Measurements from ENCODE around the gene DCAF8. TPM values are rescaled to one million over a fixed set of nuclear protein-coding genes. Genes with fewer than 3 reads are reported as not detected.

Gene DCAF8
- polyA plus RNA-seq, 3 donors: 35.5 to 205 (median 44.6) TPM

DNA sequence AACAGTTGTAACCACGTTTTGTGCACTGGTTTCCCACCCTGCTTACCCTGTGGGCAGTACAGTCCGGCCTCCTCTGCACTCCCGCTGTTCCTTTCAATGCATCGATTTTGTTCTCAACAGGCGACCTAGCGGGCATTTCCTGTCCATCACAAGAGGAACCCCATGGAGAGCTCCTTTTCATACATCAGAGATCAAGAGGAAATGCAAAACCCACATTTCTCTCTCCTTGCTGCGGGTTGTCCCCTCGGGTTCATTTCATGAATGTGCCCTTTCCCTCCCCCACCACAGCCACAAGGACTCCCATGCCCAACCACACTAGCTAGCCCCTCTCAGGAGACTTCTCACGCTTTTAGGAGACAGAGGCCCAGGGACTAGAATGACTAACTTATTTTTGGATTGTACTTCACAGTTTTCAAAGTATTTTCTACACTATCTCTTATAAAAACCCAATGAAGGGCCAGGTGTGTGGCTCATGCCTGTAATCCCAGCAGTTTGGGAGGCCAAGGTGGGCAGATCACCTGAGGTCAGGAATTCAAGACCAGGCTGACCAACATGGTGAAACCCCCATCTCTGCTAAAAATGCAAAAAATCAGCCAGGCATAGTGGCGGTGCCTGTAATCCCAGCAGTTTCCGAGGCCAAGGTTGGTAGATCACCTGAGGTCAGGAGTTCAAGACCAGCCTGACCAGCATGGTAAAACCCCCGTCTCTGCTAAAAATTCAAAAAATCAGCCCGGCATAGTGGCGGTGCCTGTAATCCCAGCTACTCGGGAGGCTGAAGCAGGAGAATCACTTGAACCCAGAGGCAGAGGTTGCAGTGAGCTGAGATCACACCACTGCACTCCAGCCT is 92.6 kb downstream of the DCAF8 start:
- no peaks in the 10 kb centered on the region for H3K9me3 ChIP-seq (replicated peaks in 1 of 2; ENCODE audit: control insufficient read depth in 1 of 2, insufficient read depth in 1 of 2, low read length in 2 of 2)
- peaks cover 41% of the 10 kb centered on the region for H3K4me1 Mint-ChIP-seq
- TF ChIP-seq, protein P1, sequence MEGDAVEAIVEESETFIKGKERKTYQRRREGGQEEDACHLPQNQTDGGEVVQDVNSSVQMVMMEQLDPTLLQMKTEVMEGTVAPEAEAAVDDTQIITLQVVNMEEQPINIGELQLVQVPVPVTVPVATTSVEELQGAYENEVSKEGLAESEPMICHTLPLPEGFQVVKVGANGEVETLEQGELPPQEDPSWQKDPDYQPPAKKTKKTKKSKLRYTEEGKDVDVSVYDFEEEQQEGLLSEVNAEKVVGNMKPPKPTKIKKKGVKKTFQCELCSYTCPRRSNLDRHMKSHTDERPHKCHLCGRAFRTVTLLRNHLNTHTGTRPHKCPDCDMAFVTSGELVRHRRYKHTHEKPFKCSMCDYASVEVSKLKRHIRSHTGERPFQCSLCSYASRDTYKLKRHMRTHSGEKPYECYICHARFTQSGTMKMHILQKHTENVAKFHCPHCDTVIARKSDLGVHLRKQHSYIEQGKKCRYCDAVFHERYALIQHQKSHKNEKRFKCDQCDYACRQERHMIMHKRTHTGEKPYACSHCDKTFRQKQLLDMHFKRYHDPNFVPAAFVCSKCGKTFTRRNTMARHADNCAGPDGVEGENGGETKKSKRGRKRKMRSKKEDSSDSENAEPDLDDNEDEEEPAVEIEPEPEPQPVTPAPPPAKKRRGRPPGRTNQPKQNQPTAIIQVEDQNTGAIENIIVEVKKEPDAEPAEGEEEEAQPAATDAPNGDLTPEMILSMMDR (IDR thresholded peaks at IDR 0.05): no peak
- H3K79me2 ChIP-seq (ENCODE audit: insufficient read depth, low read length): no peaks in the 10 kb centered on the region
- H3K27ac ChIP-seq (ENCODE audit: low read depth in 1 of 2, low read length in 2 of 2): peak overlapping the region in 1 of 2 donors; percentile 57
- H3K4me2 ChIP-seq (replicated peaks; ENCODE audit: extremely low read depth, low read length, poor library complexity, severe bottlenecking): peak overlapping the region; percentile 79
- H3K9ac ChIP-seq (ENCODE audit: insufficient read depth, low read length, poor library complexity, severe bottlenecking): peak overlapping the region; percentile 24
- no peaks in the 10 kb centered on the region for H4K20me1 ChIP-seq (ENCODE audit: insufficient read depth, low read length)
- peak in 2 of 3 donors; percentile 25 to 37 for DNase-seq
- H3K36me3 ChIP-seq (replicated peaks in 1 of 2; ENCODE audit: control insufficient read depth in 1 of 2, insufficient read depth in 2 of 2, low read length in 2 of 2): peaks cover 0 to 4% of the 10 kb centered on the region in 2 donors
- WGBS (ENCODE audit: insufficient coverage): 40% methylated on average over 14 of the region's 15 CpGs
- H3K4me1 ChIP-seq (ENCODE audit: control insufficient read depth in 1 of 2, insufficient read depth in 2 of 2, low read length in 2 of 2): peaks cover 53 to 55% of the 10 kb centered on the region in 2 donors
- H3K27ac Mint-ChIP-seq: peak overlapping the region in 3 of 7 donors; percentile 45 to 60 (median 51)
- peak overlapping the region in 2 of 3 experiments; percentile 33 to 64 for H3K4me3 ChIP-seq (replicated peaks in 1 of 3; ENCODE audit: low read depth in 2 of 3, low read length in 3 of 3)
- H3K9me3 Mint-ChIP-seq: peaks cover 0 to 3% (median 0%) of the 10 kb centered on the region in 7 donors
- peaks cover 2 to 8% (median 3%) of the 10 kb centered on the region in 3 donors for H3K27me3 Mint-ChIP-seq (ENCODE audit: low read depth in 3 of 3)
- H3K4me3 Mint-ChIP-seq: peak overlapping the region; percentile 63 to 90
- H2AFZ ChIP-seq (ENCODE audit: insufficient read depth, low read depth, low read length, poor library complexity, severe bottlenecking): peak overlapping the region; percentile 87
- no peaks in the 10 kb centered on the region for H3K27me3 ChIP-seq (ENCODE audit: control insufficient read depth in 2 of 2, insufficient read depth in 2 of 2, low read length in 2 of 2)
- intact Hi-C loops (cut with micrococcal nuclease): no loop called here
- peaks cover 0 to 4% of the 10 kb centered on the region in 2 donors for H3K36me3 Mint-ChIP-seq

- H3K27me3 Mint-ChIP-seq (ENCODE audit: low read depth in 3 of 3): peaks cover 1 to 5% (median 2%) of the 10 kb centered on the region in 3 donors
- intact Hi-C loops (cut with micrococcal nuclease): no loop called here
- Histone ChIP-seq H3K9ac (ENCODE audit: insufficient read depth, low read length, poor library complexity, severe bottlenecking) (no peak overlapping the region), H3K79me2 (ENCODE audit: insufficient read depth, low read length) (no peaks in the 10 kb centered on the region), H3K27me3 (ENCODE audit: control insufficient read depth in 2 of 2, insufficient read depth in 2 of 2, low read length in 2 of 2) (no peaks in the 10 kb centered on the region), H3K27ac (ENCODE audit: low read depth in 1 of 2, low read length in 2 of 2) (peak overlapping the region in 1 of 2 donors; percentile 57), H4K20me1 (ENCODE audit: insufficient read depth, low read length) (no peaks in the 10 kb centered on the region), H3K4me1 (ENCODE audit: control insufficient read depth in 1 of 2, insufficient read depth in 2 of 2, low read length in 2 of 2) (peaks cover 54 to 64% of the 10 kb centered on the region in 2 donors), H3K36me3 (replicated peaks in 1 of 2; ENCODE audit: control insufficient read depth in 1 of 2, insufficient read depth in 2 of 2, low read length in 2 of 2) (no peaks in the 10 kb centered on the region), H3K9me3 (replicated peaks in 1 of 2; ENCODE audit: control insufficient read depth in 1 of 2, insufficient read depth in 1 of 2, low read length in 2 of 2) (no peaks in the 10 kb centered on the region), H3K4me3 (replicated peaks in 1 of 3; ENCODE audit: low read depth in 2 of 3, low read length in 3 of 3) (peak overlapping the region in 2 of 3 experiments; percentile 33 to 64), H3K4me2 (replicated peaks; ENCODE audit: extremely low read depth, low read length, poor library complexity, severe bottlenecking) (peak overlapping the region; percentile 79), H2AFZ (ENCODE audit: insufficient read depth, low read depth, low read length, poor library complexity, severe bottlenecking) (peak overlapping the region; percentile 87)
- H3K27ac Mint-ChIP-seq: peak overlapping the region in 1 of 7 donors; percentile 52
- DNase-seq: no peak
- TF ChIP-seq, protein P1 (IDR thresholded peaks at IDR 0.05): no peak
- H3K4me3 Mint-ChIP-seq: peak overlapping the region; percentile 63 to 90
- H3K36me3 Mint-ChIP-seq: peaks cover 0 to 4% of the 10 kb centered on the region in 2 donors
- no peaks in the 10 kb centered on the region for H3K9me3 Mint-ChIP-seq
- H3K4me1 Mint-ChIP-seq: peaks cover 41% of the 10 kb centered on the region
- WGBS (ENCODE audit: insufficient coverage): 88% methylated on average over 4 of the region's 13 CpGs
Observed at GRCh38 chr1:160168609-160169369, 93.6 kb downstream of the DCAF8 start.
